NCI-H2107 treated with DMSO at 0.1 percent for 48 hours (cell line): ENCODE measurements around the gene ATP6V0B.

Experiments
- DNase-seq: peaks from one replicate; lab custom pipeline; 2025; ENCODE audit not compliant: unreplicated experiment; lab: John Stamatoyannopoulos, UW

ATP6V0B gene

DNA sequence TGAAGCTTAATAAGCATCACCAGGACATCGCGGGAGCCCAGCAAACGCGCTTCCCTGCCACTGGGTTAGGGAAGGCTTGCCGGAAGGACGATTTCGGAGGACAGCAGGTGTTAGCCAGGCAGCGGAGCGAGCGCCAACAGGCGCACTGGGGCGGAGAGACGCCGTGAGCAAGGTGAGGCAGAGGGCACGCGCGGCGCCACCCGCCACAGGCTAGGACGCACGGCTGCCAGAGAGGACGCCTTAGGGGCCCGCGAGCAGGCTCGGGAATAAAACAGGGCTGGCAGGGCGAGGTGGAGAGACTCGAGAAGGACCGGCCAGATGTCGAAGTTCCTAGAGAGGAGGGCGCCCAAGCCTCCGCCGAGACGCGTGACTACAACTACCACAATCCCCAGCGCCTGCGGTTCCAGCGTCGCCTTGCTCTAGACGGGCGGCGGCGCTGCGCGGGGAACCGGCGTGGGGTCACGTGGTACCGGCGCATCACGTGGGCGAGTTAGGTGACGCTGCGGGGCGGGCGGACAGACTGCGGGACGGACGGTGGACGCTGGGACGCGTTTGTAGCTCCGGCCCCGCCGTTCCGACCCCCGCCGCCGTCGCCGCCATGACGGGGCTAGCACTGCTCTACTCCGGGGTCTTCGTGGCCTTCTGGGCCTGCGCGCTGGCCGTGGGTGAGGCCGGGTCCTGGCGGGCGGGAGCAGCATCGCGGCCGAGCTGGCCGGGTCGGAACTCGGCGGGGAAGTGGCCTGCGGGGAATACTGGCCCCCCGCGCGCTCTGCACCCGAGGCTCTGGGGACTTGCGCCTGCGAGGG is at the start of gene ATP6V0B:
Gene ATP6V0B (plus strand): TSS at position 518 of the 806 bp plus-strand sequence. CDS start 81 bp downstream, at position 599.
- peak; percentile 90 for DNase-seq

DNA sequence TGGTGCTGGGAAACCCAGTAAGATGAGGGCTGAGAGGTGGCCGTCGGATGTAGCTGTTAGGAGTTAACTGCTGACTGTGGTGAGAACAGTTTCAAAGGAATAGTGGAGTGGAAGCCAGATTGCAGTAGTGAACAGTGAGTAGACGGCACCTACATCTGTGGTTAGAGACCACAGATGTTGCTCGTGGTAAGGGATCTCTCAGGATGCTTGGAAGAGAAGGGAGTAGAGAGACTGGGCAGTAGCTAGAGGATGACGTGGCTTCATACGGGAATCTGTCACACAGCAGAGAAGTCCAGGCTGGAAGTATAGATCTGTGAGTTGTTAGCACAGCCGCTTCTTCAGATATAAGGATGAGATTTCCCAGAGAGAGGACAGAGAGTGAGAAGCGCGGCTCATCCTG is 48.9 kb upstream of the ATP6V0B start:
- no peak for DNase-seq

DNA sequence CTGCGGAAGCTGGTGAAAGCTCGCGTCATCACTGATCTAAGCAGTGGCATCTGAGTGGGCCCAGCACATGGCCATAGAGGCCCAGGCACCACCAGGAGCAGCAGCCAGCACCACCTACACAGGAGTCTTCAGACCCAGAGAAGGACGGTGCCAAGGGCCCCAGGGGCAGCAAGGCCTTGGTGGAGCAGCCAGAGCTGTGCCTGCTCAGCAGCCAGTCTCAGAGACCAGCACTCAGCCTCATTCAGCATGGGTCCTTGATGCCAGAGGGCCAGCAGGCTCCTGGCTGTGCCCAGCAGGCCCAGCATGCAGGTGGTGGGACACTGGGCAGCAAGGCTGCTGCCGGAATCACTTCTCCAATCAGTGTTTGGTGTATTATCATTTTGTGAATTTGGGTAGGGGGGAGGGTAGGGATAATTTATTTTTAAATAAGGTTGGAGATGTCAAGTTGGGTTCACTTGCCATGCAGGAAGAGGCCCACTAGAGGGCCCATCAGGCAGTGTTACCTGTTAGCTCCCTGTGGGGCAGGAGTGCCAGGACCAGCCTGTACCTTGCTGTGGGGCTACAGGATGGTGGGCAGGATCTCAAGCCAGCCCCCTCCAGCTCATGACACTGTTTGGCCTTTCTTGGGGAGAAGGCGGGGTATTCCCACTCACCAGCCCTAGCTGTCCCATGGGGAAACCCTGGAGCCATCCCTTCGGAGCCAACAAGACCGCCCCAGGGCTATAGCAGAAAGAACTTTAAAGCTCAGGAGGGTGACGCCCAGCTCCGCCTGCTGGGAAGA is 44.4 kb upstream of the ATP6V0B start:
- DNase-seq, result no peak

DNA sequence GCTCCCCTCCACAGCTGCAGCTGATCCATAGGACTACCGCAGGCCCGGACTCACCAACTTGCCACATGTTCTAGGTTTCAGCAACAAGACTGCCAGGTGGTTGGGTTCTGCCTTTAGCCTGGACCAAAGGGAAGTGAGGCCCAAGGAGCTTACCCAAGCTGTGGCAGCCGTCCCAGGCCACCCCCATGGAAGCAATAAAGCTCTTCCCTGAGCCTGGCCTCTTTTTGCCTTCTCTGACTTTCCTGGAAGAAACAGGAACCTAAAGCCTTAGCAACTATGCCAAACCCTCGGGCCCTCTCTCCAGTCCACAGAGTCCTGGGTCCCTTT is 43.8 kb upstream of the ATP6V0B start:
- no peak for DNase-seq

DNA sequence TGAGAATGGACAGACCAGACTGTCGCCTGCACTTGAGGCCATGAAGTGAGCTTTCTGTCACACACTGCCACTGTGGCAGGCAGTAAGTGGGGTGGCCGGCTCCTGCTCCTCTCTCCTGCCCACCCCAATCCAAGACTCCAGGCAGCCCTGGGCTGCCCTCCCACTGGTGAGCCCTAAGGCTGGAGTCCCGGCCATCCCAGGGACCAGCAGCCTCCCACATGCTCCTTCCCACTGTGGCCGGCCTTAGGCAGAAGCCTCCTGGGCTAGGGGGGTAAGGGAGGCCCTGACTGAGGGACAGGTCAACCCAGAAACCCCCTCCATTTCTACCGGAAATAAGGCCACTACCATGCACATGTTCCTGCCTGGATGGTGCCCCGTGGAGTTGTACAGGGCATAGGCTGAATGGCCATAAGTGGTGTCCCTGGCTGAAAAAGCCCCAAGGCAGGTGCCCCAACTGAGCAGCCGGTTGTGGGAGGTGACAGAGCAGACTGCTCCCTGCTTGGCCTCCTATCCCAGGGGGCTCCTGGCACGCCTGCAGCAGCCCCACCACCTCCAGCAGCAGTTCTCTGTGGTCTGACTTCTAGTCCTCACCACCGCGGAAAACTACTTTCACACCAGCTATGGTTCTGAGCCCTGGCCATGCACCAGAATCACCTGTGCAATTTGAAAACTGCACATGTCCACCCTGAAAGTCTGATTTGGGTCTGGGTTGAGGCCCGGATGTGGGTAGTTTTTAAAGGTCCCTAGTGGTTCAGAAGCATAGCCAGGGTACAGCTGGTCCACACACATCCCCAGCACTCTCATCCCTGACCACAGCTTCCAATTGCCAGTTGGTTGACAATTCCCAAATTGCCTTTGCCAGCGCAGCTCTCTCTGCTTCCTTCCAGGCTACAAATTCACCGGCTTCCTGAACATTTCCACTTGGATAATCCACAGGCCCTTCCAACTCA is 42.8 kb upstream of the ATP6V0B start:
- no peak for DNase-seq

DNA sequence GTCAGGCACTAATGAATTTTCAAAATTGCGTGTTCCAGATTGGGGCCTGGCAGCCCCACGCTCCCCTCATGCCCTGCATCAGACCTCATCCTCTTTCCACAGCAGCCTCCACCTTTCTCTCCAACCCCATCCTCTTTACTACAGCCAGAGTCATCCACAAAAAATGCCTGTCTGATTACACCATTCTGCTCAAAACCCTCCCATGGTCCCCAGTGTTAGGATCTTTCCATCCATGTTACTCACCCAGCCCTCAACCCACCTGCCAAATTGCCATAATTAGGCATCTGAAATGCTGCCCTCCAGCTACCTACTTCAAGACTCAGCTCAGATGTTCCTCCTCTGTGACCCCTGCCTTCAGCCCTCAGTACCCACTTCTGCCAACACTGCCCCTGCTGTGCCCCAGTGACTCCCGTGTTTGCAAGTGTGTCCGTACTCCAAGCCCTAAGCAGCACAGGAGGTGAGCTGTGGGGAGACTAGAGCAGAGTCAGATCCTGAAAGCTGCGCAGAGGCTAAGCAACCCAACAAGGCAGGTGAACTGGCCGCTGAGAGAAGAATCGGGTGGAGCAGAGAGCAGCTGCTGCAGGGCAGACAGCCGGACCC is 41.9 kb upstream of the ATP6V0B start:
- peak; percentile 60 for DNase-seq

DNA sequence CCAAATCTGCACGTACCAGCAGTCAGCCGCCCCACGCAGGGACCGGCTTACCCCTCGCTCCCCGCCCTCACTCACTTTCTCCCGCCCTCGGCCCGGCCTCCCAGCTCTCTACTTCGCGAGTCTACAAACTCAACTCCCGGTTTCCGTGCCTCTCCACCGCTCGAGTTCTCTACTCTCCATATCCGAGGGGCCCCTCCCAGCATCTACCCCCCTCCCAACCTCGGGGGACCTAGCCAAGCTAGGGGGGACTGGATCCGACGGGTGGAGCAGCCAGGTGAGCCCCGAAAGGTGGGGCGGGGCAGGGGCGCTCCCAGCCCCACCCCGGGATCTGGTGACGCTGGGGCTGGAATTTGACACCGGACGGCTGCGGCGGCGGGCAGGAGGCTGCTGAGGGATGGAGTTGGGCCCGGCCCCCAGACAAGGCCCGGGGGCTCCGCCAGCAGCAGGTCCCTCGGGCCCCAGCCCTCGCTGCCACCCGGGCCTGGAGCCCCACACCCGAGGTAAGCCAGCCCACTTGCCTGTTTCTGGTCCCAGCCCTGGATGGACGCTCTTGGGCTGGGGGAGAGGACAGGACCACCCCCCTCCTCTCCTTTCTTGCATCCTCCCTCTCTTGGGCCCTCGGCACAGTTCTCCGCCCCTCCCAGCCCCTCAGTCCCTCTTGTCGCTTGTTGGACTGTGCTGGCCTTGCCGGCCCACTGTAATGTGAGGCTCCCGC is 41.2 kb upstream of the ATP6V0B start, which contains the start of gene ARTN:
Gene ARTN (plus strand): TSS at position 416 of the 715 bp plus-strand sequence. CDS start 1,856 bp downstream, outside the sequence.
- peak; percentile 73 for DNase-seq

DNA sequence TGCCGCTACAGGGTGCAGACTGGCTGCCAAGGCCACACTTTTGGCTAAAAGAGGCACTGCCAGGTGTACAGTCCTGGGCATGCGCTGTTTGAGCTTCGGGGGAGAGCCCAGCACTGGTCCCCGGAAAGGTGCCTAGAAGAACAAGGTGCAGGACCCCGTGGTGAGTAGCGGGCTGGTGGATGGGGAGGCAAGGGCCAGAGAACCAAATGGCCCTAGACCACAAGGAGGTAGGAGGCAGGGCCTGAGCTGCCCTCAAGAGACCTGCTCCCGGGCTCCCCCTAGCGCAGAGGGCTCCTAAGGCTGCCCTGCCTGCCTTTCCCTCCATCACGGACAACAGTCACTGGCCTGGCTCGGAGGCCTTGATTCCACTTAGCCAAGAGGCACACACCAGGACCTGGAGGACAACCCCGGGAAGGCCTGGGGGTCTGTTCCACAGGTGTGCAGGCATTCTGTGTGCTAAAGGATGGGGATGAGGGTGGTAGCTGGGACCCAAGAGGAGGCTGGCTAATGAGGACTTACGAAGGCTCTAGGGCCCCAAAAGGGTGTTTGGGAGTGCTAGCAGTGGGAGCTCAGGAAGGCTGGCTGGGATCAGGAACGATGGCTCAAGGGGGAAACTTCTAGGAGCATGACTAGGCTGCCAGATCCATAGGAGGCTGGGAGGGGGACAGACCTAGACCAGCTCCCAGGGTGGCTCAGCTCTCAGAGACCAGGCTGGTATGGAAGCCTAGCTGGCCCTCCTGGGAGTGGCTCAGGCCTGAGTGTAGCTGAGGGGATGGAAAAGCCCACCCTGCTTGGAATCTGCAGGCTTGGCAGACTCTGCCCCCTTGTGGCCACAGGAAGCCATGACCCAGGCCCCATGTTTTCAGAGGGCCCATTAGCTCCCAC is 40.4 kb upstream of the ATP6V0B start:
- DNase-seq, result peak; percentile 75

DNA sequence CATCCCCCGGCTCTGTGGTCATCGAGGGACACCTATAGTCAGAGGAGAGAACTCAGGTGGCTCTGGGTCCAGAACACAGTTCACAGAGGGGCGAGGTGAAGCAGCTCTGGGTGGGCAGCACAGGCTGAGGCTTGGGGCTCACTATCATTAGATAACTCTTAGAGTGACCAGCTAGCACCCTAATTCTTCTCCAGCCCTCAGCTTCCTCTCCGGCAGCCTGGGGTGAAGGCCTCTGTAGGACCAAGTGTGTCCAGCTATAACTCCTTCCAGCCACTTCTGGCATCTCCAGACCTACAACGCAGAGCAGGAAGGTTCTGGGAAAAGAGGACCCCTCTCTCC is 39.8 kb upstream of the ATP6V0B start:
- DNase-seq, result no peak

DNA sequence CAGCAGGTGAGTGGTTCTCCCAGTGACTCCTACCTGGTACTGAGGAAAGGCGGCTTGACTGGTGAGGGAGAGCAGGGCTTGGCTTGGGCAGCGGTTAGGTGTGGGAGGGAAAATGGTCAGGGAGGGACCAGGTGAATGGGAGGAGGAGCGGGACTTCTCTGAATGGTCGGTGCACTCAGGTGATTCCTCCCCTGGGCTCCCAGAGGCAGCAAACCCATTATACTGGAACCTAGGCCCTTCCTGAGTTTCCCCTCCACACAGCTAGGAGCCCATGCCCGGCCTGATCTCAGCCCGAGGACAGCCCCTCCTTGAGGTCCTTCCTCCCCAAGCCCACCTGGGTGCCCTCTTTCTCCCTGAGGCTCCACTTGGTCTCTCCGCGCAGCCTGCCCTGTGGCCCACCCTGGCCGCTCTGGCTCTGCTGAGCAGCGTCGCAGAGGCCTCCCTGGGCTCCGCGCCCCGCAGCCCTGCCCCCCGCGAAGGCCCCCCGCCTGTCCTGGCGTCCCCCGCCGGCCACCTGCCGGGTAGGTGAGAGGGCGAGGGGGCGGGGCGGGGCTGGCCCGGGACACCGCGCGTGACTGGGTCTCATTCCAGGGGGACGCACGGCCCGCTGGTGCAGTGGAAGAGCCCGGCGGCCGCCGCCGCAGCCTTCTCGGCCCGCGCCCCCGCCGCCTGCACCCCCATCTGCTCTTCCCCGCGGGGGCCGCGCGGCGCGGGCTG is 38.9 kb upstream of the ATP6V0B start:
- peak; percentile 21 for DNase-seq

DNA sequence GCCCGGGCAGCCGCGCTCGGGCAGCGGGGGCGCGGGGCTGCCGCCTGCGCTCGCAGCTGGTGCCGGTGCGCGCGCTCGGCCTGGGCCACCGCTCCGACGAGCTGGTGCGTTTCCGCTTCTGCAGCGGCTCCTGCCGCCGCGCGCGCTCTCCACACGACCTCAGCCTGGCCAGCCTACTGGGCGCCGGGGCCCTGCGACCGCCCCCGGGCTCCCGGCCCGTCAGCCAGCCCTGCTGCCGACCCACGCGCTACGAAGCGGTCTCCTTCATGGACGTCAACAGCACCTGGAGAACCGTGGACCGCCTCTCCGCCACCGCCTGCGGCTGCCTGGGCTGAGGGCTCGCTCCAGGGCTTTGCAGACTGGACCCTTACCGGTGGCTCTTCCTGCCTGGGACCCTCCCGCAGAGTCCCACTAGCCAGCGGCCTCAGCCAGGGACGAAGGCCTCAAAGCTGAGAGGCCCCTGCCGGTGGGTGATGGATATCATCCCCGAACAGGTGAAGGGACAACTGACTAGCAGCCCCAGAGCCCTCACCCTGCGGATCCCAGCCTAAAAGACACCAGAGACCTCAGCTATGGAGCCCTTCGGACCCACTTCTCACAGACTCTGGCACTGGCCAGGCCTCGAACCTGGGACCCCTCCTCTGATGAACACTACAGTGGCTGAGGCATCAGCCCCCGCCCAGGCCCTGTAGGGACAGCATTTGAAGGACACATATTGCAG is 38.2 kb upstream of the ATP6V0B start:
- DNase-seq, result no peak

DNA sequence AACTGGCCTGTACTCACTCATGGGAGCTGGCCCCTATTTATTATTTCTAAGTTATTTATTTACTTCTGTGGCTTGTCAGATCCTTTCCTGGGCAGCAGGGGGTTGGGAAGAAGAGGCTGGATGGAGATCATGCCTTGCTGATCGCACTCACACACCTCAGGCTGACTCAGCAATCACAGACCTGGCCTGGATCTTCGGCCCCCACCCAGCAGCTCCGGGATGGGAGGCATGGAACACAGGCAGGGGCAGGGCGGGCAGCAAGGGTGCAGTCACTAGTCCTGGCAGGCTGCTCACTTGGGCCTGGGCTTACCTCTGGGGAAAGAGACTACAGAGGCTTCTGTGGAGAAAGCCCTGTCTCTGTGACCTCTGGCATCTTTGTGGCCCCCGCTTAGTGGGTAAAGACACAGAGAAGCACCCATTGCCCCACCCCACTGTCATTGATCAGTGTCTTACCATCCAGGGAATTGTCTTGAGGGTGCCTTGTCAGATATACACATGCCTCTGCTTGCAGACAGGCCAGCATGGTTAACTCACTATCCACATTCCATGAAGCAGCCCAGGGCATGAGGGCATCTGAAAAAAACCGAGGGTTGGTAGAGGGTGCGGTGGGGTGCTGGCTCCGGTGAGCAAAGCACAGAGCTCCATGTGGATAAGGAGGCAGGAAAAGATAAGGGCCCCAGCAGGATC is 37.4 kb upstream of the ATP6V0B start:
- DNase-seq, result no peak

DNA sequence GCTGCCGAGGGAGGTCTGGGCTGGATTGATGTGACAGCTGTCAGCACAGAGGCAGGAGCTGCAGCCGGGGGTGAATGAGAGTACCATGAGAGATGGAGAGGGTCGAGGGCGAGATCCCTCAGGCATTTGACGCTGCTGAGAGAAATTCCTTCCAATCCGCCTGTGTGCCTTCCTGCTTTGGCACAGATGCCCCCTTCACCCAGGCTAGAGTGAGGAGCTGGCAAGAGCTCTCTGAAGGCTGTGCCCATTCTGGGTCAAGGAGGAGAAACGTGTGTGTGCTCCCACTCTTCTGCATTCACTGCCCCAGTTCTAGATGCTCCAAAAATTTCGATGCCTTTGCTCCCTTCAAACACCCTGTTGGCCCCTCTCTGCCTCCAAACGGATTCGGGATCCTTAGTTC is 36.4 kb upstream of the ATP6V0B start:
- DNase-seq, result no peak

DNA sequence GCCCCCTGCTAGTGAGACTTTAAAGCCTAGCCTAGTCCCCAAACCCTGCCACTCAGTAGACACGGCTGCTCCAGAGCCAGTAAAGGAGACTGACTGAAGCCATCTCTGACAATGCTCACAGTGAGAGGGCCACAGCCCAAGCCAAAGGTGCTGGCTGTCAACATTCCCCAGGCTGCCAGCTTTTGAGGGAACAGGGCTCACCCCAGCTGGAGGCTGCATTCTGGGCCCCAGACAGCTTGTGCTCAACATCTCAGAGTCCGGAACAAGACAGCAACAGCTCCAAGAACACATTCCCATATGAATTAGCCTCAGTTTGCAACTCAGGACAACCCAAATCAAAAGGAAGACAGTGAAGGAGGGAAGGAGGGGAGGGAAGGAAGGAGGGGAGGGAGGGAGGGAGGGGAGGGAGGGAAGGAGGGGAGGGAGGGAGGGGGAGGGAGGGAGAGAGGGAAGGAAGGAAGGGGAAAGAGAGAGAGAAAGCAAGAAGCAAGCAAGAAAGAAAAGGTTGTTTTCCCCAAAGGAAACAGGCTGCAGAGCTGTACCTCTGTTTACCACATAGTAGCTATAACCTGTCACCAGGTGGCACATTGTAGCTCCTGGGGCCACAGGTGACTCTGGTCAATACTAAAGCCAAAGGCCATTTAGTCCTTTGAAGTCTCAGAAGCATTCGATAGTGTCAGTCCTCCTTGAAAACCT is 35.7 kb upstream of the ATP6V0B start:
- DNase-seq, result no peak

DNA sequence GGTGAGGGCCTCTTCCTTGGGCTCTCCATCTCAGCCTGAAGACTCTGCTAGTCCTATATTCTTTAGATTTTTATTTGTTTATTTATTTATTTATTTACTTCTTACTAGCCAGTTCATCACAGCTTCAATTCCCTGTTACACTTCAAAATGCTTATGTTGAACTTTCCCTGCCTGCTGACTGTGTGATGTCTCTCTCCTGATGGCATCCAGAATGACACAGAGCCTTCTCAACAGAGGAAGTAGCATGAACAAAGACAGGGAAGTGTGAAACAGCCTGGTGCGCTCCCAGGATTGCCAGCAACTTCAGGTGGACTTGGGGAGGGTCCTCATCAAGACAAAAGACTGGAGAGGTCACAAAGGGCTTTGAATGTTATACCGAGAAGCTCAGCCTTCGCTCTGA is 32.3 kb upstream of the ATP6V0B start:
- no peak for DNase-seq

DNA sequence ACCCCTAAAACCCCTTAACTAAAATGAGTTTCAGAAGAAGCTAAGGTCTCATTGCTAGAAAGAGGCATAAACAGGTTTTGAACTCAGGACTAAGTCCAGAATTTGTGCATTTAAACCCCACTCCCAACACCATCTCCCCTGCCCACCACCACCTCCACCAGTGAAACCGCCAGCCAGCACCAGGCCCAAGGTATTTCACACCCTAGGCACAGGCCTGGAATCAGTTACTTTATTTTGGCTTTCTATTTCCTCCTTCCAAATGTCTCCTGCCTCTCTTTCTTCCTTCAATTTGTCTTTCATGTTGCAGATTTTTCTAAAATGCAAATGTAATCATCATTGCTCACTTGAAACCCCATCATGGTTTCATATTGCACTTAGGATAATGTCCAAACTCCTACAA is 29.9 kb upstream of the ATP6V0B start:
- no peak for DNase-seq
